Gastroesophageal sphincter (tissue), 3 donors: ENCODE data around the gene TTC7B.

ENCODE experiments used
- POLR2A ChIP-seq, 2 donors: fragments of 450-650 bp; IDR thresholded peaks; one replicate each; pipeline ENCODE4 v1.6.1; 2017; ENCODE audit warnings: antibody characterized with exemption in 2 of 2, mild to moderate bottlenecking in 2 of 2, moderate library complexity in 1 of 2
- POLR2AphosphoS5 ChIP-seq: sonication (generic); formaldehyde crosslinking; IDR thresholded peaks from one replicate; pipeline ENCODE4 v1.6.1; 2017; ENCODE audit warnings: antibody characterized with exemption
- TF ChIP-seq, protein P1 (sequence below), 4 experiments: fragments of 200-600 bp in 2 of 4; fragments of 450-650 bp in 2 of 4; sonication (generic) in 1 of 4; IDR thresholded peaks; one replicate each; pipeline ENCODE4 v1.5.1; 2017 to 2019; ENCODE audit warnings: antibody characterized with exemption in 4 of 4, mild to moderate bottlenecking in 2 of 4, moderate library complexity in 2 of 4

DNA sequence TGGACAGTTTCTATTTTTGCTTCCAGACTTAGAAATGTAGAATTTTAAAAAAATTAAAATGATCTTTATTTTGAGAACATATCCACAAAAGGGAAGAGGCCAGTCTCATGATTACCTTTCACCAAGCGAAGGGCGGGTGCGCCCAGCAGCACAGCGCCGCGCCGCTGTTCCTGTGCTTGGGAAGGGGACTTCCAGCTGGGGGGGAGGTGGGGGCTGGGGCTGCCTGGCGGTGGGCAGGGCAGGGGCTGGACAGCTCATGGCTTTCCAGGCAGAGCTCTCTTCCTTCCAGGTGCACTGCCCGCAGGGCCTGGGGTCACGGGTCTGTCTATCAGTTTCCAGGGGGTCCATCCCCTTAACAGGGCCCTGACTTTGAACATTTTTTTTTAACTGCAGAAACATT is 199.9 kb downstream of the TTC7B start:
- TF ChIP-seq POLR2AphosphoS5 (no peak), POLR2A (IDR thresholded peaks at IDR 0.05) (no peak)
- TF ChIP-seq, protein P1, sequence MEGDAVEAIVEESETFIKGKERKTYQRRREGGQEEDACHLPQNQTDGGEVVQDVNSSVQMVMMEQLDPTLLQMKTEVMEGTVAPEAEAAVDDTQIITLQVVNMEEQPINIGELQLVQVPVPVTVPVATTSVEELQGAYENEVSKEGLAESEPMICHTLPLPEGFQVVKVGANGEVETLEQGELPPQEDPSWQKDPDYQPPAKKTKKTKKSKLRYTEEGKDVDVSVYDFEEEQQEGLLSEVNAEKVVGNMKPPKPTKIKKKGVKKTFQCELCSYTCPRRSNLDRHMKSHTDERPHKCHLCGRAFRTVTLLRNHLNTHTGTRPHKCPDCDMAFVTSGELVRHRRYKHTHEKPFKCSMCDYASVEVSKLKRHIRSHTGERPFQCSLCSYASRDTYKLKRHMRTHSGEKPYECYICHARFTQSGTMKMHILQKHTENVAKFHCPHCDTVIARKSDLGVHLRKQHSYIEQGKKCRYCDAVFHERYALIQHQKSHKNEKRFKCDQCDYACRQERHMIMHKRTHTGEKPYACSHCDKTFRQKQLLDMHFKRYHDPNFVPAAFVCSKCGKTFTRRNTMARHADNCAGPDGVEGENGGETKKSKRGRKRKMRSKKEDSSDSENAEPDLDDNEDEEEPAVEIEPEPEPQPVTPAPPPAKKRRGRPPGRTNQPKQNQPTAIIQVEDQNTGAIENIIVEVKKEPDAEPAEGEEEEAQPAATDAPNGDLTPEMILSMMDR (IDR thresholded peaks at IDR 0.05) = no peak
